GM10266 (cell line): Measurements from ENCODE around the gene THBS4.
A peak's percentile ranks its signal among the peaks of the same experiment; 100 is the strongest.

Experiments used
- DNase-seq: peaks from one replicate; pipeline ENCODE4 v3.0.0; 2012; ENCODE audit errors: extremely low spot score
- CTCF ChIP-seq: IDR thresholded peaks from 2 replicates; pipeline ENCODE4 v1.5.1; 2012; ENCODE audit warnings: mild to moderate bottlenecking, low read depth; ENCODE audit not compliant: control insufficient read depth, insufficient read depth; ENCODE audit errors: missing control alignments

Gene THBS4

GRCh38 chr5:80116465-80116864, 81.3 kb downstream of the THBS4 start:
- DNase-seq: no peak
- TF ChIP-seq CTCF: no peak

DNA sequence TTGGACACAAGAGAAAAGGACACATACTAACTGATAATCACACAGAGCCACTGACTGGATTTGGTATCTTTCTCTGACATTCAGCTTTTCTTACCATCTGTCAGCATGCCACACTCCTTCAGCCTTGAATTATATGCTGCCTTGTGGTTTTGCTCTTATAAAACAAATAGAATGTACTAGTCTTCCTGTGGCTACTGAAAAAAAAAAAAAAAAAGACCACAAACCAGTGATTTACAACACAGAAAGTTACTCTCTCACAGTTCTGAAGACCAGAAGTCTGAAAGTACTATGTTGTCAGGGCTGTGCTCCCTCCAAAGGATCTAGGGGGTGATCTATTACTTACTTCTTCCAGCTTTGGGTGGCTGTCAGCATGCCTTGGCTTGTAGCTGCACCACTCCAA, 82.3 kb downstream of the THBS4 start:
- no peak for TF ChIP-seq CTCF
- no peak for DNase-seq

DNA sequence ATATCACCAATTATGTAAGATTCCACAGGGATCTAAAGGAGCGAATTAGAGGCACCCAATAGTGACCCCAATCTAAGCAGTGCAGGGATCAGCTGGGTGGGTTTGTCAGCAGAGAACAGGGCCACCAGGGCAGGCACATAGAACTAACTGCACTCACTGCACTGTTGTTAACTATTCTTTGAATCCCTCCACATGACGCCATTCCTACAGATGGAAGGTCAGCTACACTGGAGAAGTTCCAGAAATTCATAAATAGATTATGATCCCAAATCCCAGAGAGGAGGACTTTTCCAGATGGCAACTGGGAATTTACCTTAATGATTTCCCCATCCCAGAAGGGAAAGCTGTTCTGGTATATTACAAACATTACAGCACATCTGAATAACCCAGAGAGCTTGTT, 84.2 kb downstream of the THBS4 start:
- DNase-seq: no peak
- no peak for TF ChIP-seq CTCF

- no peak for DNase-seq
- no peak for TF ChIP-seq CTCF
These were observed 87.4 kb downstream of the THBS4 start for GRCh38 chr5:80122579-80122978.

GRCh38 chr5:80124121-80124918, 89.2 kb downstream of the THBS4 start:
- no peak for TF ChIP-seq CTCF
- no peak for DNase-seq

- peak; percentile 50 for DNase-seq
- TF ChIP-seq CTCF: no peak
These were observed 90.1 kb downstream of the THBS4 start for GRCh38 chr5:80125022-80125961.

- peak; percentile 51 for DNase-seq
- no peak for TF ChIP-seq CTCF
These were observed 90.9 kb downstream of the THBS4 start for GRCh38 chr5:80125962-80126480.
